ENCODE data around the gene MALT1.

MALT1 gene

GRCh38 chr18:58694221-58694620, 23.0 kb downstream of the MALT1 start:
- DNase-seq = no peak

GRCh38 chr18:58694720-58695468, 23.6 kb downstream of the MALT1 start:
- no peak for DNase-seq

- peak in 1 of 5 experiments; percentile 51 for DNase-seq
These were observed 24.5 kb downstream of the MALT1 start for GRCh38 chr18:58695772-58696171.

- peak in 1 of 5 experiments; percentile 35 for DNase-seq
These were observed 25.9 kb downstream of the MALT1 start for GRCh38 chr18:58697146-58697545.

GRCh38 chr18:58698701-58699193, 27.5 kb downstream of the MALT1 start:
- DNase-seq = no peak

- DNase-seq = no peak
These were observed 28.3 kb downstream of the MALT1 start for GRCh38 chr18:58699551-58699950.

- no peak for DNase-seq
These were observed 28.9 kb downstream of the MALT1 start for GRCh38 chr18:58700209-58700608.

GRCh38 chr18:58712930-58713329, 41.7 kb downstream of the MALT1 start:
- DNase-seq = no peak

- no peak for DNase-seq
These were observed 43.0 kb downstream of the MALT1 start for GRCh38 chr18:58714259-58714658.

GRCh38 chr18:58714821-58715220, 43.6 kb downstream of the MALT1 start:
- DNase-seq = no peak

GRCh38 chr18:58715540-58715939, 44.3 kb downstream of the MALT1 start:
- peak in 1 of 5 experiments; percentile 46 for DNase-seq

GRCh38 chr18:58716060-58716756, 44.9 kb downstream of the MALT1 start:
- DNase-seq = peak in 1 of 5 experiments; percentile 86

- no peak for DNase-seq
These were observed 50.4 kb downstream of the MALT1 start for GRCh38 chr18:58721566-58722239.

- no peak for DNase-seq
These were observed 52.7 kb downstream of the MALT1 start for GRCh38 chr18:58723810-58724602.

- DNase-seq = no peak
These were observed 55.4 kb downstream of the MALT1 start for GRCh38 chr18:58726671-58727070.

GRCh38 chr18:58727776-58728500, 56.7 kb downstream of the MALT1 start:
- DNase-seq = no peak

GRCh38 chr18:58728719-58729118, 57.5 kb downstream of the MALT1 start:
- DNase-seq = no peak

- no peak for DNase-seq
These were observed 59.4 kb downstream of the MALT1 start for GRCh38 chr18:58730618-58731017.

- no peak for DNase-seq
These were observed 61.2 kb downstream of the MALT1 start for GRCh38 chr18:58732471-58732870.

- DNase-seq = no peak
These were observed 62.6 kb downstream of the MALT1 start for GRCh38 chr18:58733866-58734265.

GRCh38 chr18:58738322-58738721, 67.1 kb downstream of the MALT1 start:
- DNase-seq = no peak

GRCh38 chr18:58745914-58746313, 74.6 kb downstream of the MALT1 start:
- no peak for DNase-seq

Data from T-helper 2 cell (primary cell).